ENCODE data around the gene MIA2. TPM values are rescaled to one million over a fixed set of nuclear protein-coding genes. Genes with fewer than 3 reads are reported as not detected.

Gene MIA2
- total and polyA plus RNA-seq, 2 experiments from 2014 or later = 9.5 to 10.9 TPM

DNA sequence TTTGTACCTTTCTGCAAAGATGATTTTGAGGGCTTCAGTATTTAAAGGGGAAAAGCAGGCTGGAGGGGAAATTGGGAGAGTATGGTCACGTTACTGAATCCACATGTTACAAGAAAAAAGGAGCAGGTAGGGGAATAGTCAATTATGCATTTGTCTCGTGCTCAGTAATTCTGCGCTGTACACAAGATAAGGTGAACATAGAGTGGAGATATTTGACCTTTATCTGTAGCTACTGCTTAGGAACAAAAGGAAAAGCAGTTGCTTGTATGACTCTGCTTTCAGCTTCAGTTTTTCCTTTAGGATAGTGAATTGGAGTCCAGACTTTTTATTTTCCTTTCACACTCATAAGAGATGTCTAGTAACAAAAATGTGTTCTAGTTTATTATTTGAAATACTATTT lies 148.7 kb downstream of the MIA2 start (continued):
- TF ChIP-seq, protein P1, sequence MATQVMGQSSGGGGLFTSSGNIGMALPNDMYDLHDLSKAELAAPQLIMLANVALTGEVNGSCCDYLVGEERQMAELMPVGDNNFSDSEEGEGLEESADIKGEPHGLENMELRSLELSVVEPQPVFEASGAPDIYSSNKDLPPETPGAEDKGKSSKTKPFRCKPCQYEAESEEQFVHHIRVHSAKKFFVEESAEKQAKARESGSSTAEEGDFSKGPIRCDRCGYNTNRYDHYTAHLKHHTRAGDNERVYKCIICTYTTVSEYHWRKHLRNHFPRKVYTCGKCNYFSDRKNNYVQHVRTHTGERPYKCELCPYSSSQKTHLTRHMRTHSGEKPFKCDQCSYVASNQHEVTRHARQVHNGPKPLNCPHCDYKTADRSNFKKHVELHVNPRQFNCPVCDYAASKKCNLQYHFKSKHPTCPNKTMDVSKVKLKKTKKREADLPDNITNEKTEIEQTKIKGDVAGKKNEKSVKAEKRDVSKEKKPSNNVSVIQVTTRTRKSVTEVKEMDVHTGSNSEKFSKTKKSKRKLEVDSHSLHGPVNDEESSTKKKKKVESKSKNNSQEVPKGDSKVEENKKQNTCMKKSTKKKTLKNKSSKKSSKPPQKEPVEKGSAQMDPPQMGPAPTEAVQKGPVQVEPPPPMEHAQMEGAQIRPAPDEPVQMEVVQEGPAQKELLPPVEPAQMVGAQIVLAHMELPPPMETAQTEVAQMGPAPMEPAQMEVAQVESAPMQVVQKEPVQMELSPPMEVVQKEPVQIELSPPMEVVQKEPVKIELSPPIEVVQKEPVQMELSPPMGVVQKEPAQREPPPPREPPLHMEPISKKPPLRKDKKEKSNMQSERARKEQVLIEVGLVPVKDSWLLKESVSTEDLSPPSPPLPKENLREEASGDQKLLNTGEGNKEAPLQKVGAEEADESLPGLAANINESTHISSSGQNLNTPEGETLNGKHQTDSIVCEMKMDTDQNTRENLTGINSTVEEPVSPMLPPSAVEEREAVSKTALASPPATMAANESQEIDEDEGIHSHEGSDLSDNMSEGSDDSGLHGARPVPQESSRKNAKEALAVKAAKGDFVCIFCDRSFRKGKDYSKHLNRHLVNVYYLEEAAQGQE (IDR thresholded peaks at IDR 0.05; ENCODE audit: unreplicated experiment) = no peak
- TF ChIP-seq NANOG (IDR thresholded peaks at IDR 0.05; ENCODE audit: borderline replicate concordance) = no peak
- no peak for TF ChIP-seq JUNB (IDR thresholded peaks at IDR 0.05; ENCODE audit: unreplicated experiment)
- TF ChIP-seq EZH2phosphoT487 (IDR thresholded peaks at IDR 0.05; ENCODE audit: unreplicated experiment) = no peak
- no peak for TF ChIP-seq POLR2AphosphoS5 (IDR thresholded peaks at IDR 0.05; ENCODE audit: low read depth)
- TF ChIP-seq, protein P2, sequence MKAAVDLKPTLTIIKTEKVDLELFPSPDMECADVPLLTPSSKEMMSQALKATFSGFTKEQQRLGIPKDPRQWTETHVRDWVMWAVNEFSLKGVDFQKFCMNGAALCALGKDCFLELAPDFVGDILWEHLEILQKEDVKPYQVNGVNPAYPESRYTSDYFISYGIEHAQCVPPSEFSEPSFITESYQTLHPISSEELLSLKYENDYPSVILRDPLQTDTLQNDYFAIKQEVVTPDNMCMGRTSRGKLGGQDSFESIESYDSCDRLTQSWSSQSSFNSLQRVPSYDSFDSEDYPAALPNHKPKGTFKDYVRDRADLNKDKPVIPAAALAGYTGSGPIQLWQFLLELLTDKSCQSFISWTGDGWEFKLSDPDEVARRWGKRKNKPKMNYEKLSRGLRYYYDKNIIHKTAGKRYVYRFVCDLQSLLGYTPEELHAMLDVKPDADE (IDR thresholded peaks at IDR 0.05) = no peak

DNA sequence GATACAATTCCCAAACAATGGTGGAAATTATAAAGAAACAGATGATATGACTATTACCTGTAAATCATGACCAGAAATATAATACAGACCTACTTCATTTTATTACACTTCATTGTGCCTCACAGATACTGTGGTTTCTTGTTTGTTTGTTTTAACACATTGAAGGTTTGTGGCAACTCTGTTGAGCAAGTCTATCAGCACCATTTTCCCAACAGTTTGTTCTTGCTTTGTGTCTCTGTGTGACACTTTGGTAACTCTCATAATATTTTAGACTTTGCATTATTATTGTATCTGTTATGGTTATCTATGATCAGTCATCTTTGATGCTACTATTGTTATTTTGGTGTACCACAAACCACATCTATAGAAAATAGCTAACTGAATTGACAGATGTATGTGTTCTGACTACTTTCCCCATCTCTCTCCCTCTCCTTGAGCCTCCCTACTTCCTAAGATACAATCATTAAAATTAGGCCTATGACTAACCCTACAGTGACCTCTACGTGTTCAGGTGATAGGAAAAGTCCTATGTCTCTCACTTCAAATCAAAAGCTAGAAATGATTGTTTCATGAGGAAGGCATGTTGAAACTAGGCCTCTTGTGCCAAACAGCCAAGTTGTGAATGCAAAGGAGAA lies 149.4 kb downstream of the MIA2 start:
- H3K79me2 ChIP-seq (replicated peaks; ENCODE audit: insufficient read depth) = no peaks in the 10 kb centered on the region
- Mint-ChIP-seq H3K27ac (no peak overlapping the region), H3K4me3 (no peak overlapping the region), H3K27me3 (ENCODE audit: insufficient read depth, low read depth, poor library complexity) (peaks cover 2% of the 10 kb centered on the region), H3K4me1 (peaks cover 4% of the 10 kb centered on the region), H3K36me3 (ENCODE audit: low read depth) (no peaks in the 10 kb centered on the region), H3K9me3 (no peaks in the 10 kb centered on the region)
- H3F3A ChIP-seq (replicated peaks; ENCODE audit: low read depth) = no peaks in the 10 kb centered on the region
- DNase-seq (ENCODE audit: low spot score) (no peak), ATAC-seq (no peak)
- H3K4me1 ChIP-seq (ENCODE audit: insufficient read depth) = no peaks in the 10 kb centered on the region
- H3K36me3 ChIP-seq (ENCODE audit: insufficient read depth) = no peaks in the 10 kb centered on the region
- no peak overlapping the region for H3K4me2 ChIP-seq
- H3K27me3 ChIP-seq (ENCODE audit: insufficient read depth) = no peaks in the 10 kb centered on the region
- no peak overlapping the region for H2AFZ ChIP-seq
- no peaks in the 10 kb centered on the region for H4K20me1 ChIP-seq (replicated peaks; ENCODE audit: insufficient read depth)
- no peak overlapping the region for H3K27ac ChIP-seq (ENCODE audit: low read depth)
- H3K9me2 ChIP-seq (ENCODE audit: insufficient read depth) = no peaks in the 10 kb centered on the region
- no peak overlapping the region for H3K4me3 ChIP-seq
- no peak for TF ChIP-seq ZNF331 (CRISPR knock-in tag; IDR thresholded peaks at IDR 0.05; ENCODE audit: low read depth)
- TF ChIP-seq STAT1 (IDR thresholded peaks at IDR 0.05; ENCODE audit: unreplicated experiment) = no peak
- TF ChIP-seq ZNF114 (CRISPR knock-in tag; IDR thresholded peaks at IDR 0.05) = no peak
- TF ChIP-seq POLR2AphosphoS5 (IDR thresholded peaks at IDR 0.05; ENCODE audit: low read depth) = no peak
- TF ChIP-seq, protein P2 (IDR thresholded peaks at IDR 0.05) = no peak
- TF ChIP-seq JUNB (IDR thresholded peaks at IDR 0.05; ENCODE audit: unreplicated experiment) = no peak
